CD4-positive, alpha-beta T cell treated with Interleukin-6 at 100 ng/mL for 8 hours (primary cell): ENCODE data around the gene NPAS3.

Experiments used
- DNase-seq: peaks from one replicate; pipeline ENCODE4 v3.0.0-alpha.2; 2020; ENCODE audit warnings: mixed read lengths, low spot score

Gene NPAS3

GRCh38 chr14:33714527-33715226 lies 776.0 kb downstream of the NPAS3 start:
- no peak for DNase-seq

- DNase-seq = no peak
These were observed 776.5 kb downstream of the NPAS3 start for GRCh38 chr14:33715227-33715528.

- DNase-seq = no peak
These were observed 778.2 kb downstream of the NPAS3 start for GRCh38 chr14:33716921-33717320.

- no peak for DNase-seq
These were observed 779.2 kb downstream of the NPAS3 start for GRCh38 chr14:33717866-33718265.

- no peak for DNase-seq
These were observed 781.7 kb downstream of the NPAS3 start for GRCh38 chr14:33720284-33720787.

- no peak for DNase-seq
These were observed 788.0 kb downstream of the NPAS3 start for GRCh38 chr14:33726685-33727084.

GRCh38 chr14:33727606-33728005 lies 788.9 kb downstream of the NPAS3 start:
- no peak for DNase-seq

- no peak for DNase-seq
These were observed 789.4 kb downstream of the NPAS3 start for GRCh38 chr14:33728010-33728498.

GRCh38 chr14:33730156-33730555 lies 791.5 kb downstream of the NPAS3 start:
- DNase-seq = no peak

- no peak for DNase-seq
These were observed 793.5 kb downstream of the NPAS3 start for GRCh38 chr14:33732175-33732574.

- DNase-seq = no peak
These were observed 794.6 kb downstream of the NPAS3 start for GRCh38 chr14:33733310-33733709.

- no peak for DNase-seq
These were observed 795.0 kb downstream of the NPAS3 start for GRCh38 chr14:33733721-33734120.

GRCh38 chr14:33734387-33734786 lies 795.7 kb downstream of the NPAS3 start:
- no peak for DNase-seq

GRCh38 chr14:33736299-33736825 lies 797.7 kb downstream of the NPAS3 start:
- DNase-seq = no peak

GRCh38 chr14:33736979-33737378 lies 798.3 kb downstream of the NPAS3 start:
- DNase-seq = no peak

- no peak for DNase-seq
These were observed 798.8 kb downstream of the NPAS3 start for GRCh38 chr14:33737446-33737845.

- DNase-seq = no peak
These were observed 799.4 kb downstream of the NPAS3 start for GRCh38 chr14:33738029-33738428.

- DNase-seq = no peak
These were observed 799.8 kb downstream of the NPAS3 start for GRCh38 chr14:33738491-33738890.

GRCh38 chr14:33740531-33740930 lies 801.9 kb downstream of the NPAS3 start:
- DNase-seq = no peak

GRCh38 chr14:33742166-33742565 lies 803.5 kb downstream of the NPAS3 start:
- no peak for DNase-seq

- no peak for DNase-seq
These were observed 806.5 kb downstream of the NPAS3 start for GRCh38 chr14:33745163-33745562.

GRCh38 chr14:33747749-33748148 lies 809.1 kb downstream of the NPAS3 start:
- DNase-seq = no peak

GRCh38 chr14:33754261-33754660 lies 815.6 kb downstream of the NPAS3 start:
- DNase-seq = no peak

GRCh38 chr14:33755358-33755757 lies 816.7 kb downstream of the NPAS3 start:
- no peak for DNase-seq
